Measurements from ENCODE around the gene ZCCHC14.

The ZCCHC14 gene

GRCh38 chr16:87466975-87467501 is 25.8 kb downstream of the ZCCHC14 start:
- Mint-ChIP-seq H3K27me3 (no peaks in the 10 kb centered on the region), H3K36me3 (ENCODE audit: low read depth) (peaks cover 4% of the 10 kb centered on the region), H3K27ac (no peak overlapping the region), H3K4me3 (no peak overlapping the region), H3K4me1 (ENCODE audit: low read depth) (peaks cover 60% of the 10 kb centered on the region), H3K9me3 (no peaks in the 10 kb centered on the region)
- no peak for DNase-seq

- peaks cover 59% of the 10 kb centered on the region for H3K4me1 Mint-ChIP-seq (ENCODE audit: low read depth)
- H3K9me3 Mint-ChIP-seq: no peaks in the 10 kb centered on the region
- H3K27me3 Mint-ChIP-seq: no peaks in the 10 kb centered on the region
- H3K27ac Mint-ChIP-seq: no peak overlapping the region
- peaks cover 4% of the 10 kb centered on the region for H3K36me3 Mint-ChIP-seq (ENCODE audit: low read depth)
- H3K4me3 Mint-ChIP-seq: no peak overlapping the region
- no peak for DNase-seq
Observed at GRCh38 chr16:87465879-87466278, 26.9 kb downstream of the ZCCHC14 start.

- H3K9me3 Mint-ChIP-seq: no peaks in the 10 kb centered on the region
- peak overlapping the region; percentile 68 for H3K4me3 Mint-ChIP-seq
- DNase-seq: no peak
- H3K4me1 Mint-ChIP-seq (ENCODE audit: low read depth): peaks cover 59% of the 10 kb centered on the region
- peak overlapping the region; percentile 96 for H3K27ac Mint-ChIP-seq
- H3K27me3 Mint-ChIP-seq: no peaks in the 10 kb centered on the region
- peaks cover 5% of the 10 kb centered on the region for H3K36me3 Mint-ChIP-seq (ENCODE audit: low read depth)
Observed at GRCh38 chr16:87465306-87465705, 27.5 kb downstream of the ZCCHC14 start.

- Mint-ChIP-seq H3K27ac (peak overlapping the region; percentile 96), H3K36me3 (ENCODE audit: low read depth) (peaks cover 9% of the 10 kb centered on the region), H3K4me1 (ENCODE audit: low read depth) (peaks cover 58% of the 10 kb centered on the region), H3K9me3 (no peaks in the 10 kb centered on the region), H3K4me3 (peak overlapping the region; percentile 68), H3K27me3 (no peaks in the 10 kb centered on the region)
- peak; percentile 57 for DNase-seq
Observed at GRCh38 chr16:87464691-87465300, 28.0 kb downstream of the ZCCHC14 start.

- Mint-ChIP-seq H3K9me3 (no peaks in the 10 kb centered on the region), H3K36me3 (ENCODE audit: low read depth) (peaks cover 15% of the 10 kb centered on the region), H3K27me3 (no peaks in the 10 kb centered on the region), H3K27ac (peak overlapping the region; percentile 96), H3K4me1 (ENCODE audit: low read depth) (peaks cover 57% of the 10 kb centered on the region), H3K4me3 (peak overlapping the region; percentile 68)
- peak; percentile 57 for DNase-seq
Observed at GRCh38 chr16:87463722-87464690, 28.8 kb downstream of the ZCCHC14 start.

GRCh38 chr16:87461466-87461991 is 31.3 kb downstream of the ZCCHC14 start:
- Mint-ChIP-seq H3K36me3 (ENCODE audit: low read depth) (peaks cover 38% of the 10 kb centered on the region), H3K4me3 (no peak overlapping the region), H3K4me1 (ENCODE audit: low read depth) (peaks cover 73% of the 10 kb centered on the region), H3K9me3 (no peaks in the 10 kb centered on the region), H3K27me3 (no peaks in the 10 kb centered on the region), H3K27ac (no peak overlapping the region)
- no peak for DNase-seq

GRCh38 chr16:87460936-87461335 is 31.9 kb downstream of the ZCCHC14 start:
- DNase-seq: no peak
- Mint-ChIP-seq H3K27ac (peak overlapping the region; percentile 20), H3K4me3 (no peak overlapping the region), H3K4me1 (ENCODE audit: low read depth) (peaks cover 68% of the 10 kb centered on the region), H3K36me3 (ENCODE audit: low read depth) (peaks cover 39% of the 10 kb centered on the region), H3K9me3 (no peaks in the 10 kb centered on the region), H3K27me3 (no peaks in the 10 kb centered on the region)

- Mint-ChIP-seq H3K27me3 (no peaks in the 10 kb centered on the region), H3K4me1 (ENCODE audit: low read depth) (peaks cover 63% of the 10 kb centered on the region), H3K27ac (no peak overlapping the region), H3K36me3 (ENCODE audit: low read depth) (peaks cover 48% of the 10 kb centered on the region), H3K9me3 (no peaks in the 10 kb centered on the region), H3K4me3 (no peak overlapping the region)
- DNase-seq: no peak
Observed at GRCh38 chr16:87459833-87460232, 33.0 kb downstream of the ZCCHC14 start.

- peaks cover 55% of the 10 kb centered on the region for H3K4me1 Mint-ChIP-seq (ENCODE audit: low read depth)
- H3K4me3 Mint-ChIP-seq: no peak overlapping the region
- no peak overlapping the region for H3K27ac Mint-ChIP-seq
- DNase-seq: no peak
- peaks cover 56% of the 10 kb centered on the region for H3K36me3 Mint-ChIP-seq (ENCODE audit: low read depth)
- H3K9me3 Mint-ChIP-seq: no peaks in the 10 kb centered on the region
- H3K27me3 Mint-ChIP-seq: no peaks in the 10 kb centered on the region
Observed at GRCh38 chr16:87459027-87459426, 33.8 kb downstream of the ZCCHC14 start.

- H3K9me3 Mint-ChIP-seq: no peaks in the 10 kb centered on the region
- DNase-seq: no peak
- peaks cover 61% of the 10 kb centered on the region for H3K36me3 Mint-ChIP-seq (ENCODE audit: low read depth)
- no peak overlapping the region for H3K4me3 Mint-ChIP-seq
- H3K27ac Mint-ChIP-seq: peak overlapping the region; percentile 91
- peaks cover 49% of the 10 kb centered on the region for H3K4me1 Mint-ChIP-seq (ENCODE audit: low read depth)
- H3K27me3 Mint-ChIP-seq: no peaks in the 10 kb centered on the region
Observed at GRCh38 chr16:87458424-87458915, 34.4 kb downstream of the ZCCHC14 start.

GRCh38 chr16:87457709-87458423 is 35.0 kb downstream of the ZCCHC14 start:
- peaks cover 67% of the 10 kb centered on the region for H3K36me3 Mint-ChIP-seq (ENCODE audit: low read depth)

GRCh38 chr16:87457061-87457611 is 35.7 kb downstream of the ZCCHC14 start:
- H3K27ac Mint-ChIP-seq: peak overlapping the region; percentile 91
- H3K36me3 Mint-ChIP-seq (ENCODE audit: low read depth): peaks cover 75% of the 10 kb centered on the region
- peak overlapping the region; percentile 30 for H3K4me3 Mint-ChIP-seq
- H3K4me1 Mint-ChIP-seq (ENCODE audit: low read depth): peaks cover 43% of the 10 kb centered on the region
- no peak for DNase-seq
- H3K27me3 Mint-ChIP-seq: no peaks in the 10 kb centered on the region
- H3K9me3 Mint-ChIP-seq: no peaks in the 10 kb centered on the region

More at GRCh38 chr16:87457709-87458423, 35.0 kb downstream of the ZCCHC14 start:
- peak overlapping the region; percentile 30 for H3K4me3 Mint-ChIP-seq
- no peaks in the 10 kb centered on the region for H3K9me3 Mint-ChIP-seq
- H3K4me1 Mint-ChIP-seq (ENCODE audit: low read depth): peaks cover 45% of the 10 kb centered on the region
- no peaks in the 10 kb centered on the region for H3K27me3 Mint-ChIP-seq
- peak; percentile 53 for DNase-seq
- peak overlapping the region; percentile 91 for H3K27ac Mint-ChIP-seq

- H3K4me1 Mint-ChIP-seq (ENCODE audit: low read depth): peaks cover 31% of the 10 kb centered on the region
- peaks cover 73% of the 10 kb centered on the region for H3K36me3 Mint-ChIP-seq (ENCODE audit: low read depth)
- no peak overlapping the region for H3K27ac Mint-ChIP-seq
- H3K4me3 Mint-ChIP-seq: no peak overlapping the region
- no peaks in the 10 kb centered on the region for H3K9me3 Mint-ChIP-seq
- DNase-seq: no peak
- H3K27me3 Mint-ChIP-seq: no peaks in the 10 kb centered on the region
Observed at GRCh38 chr16:87454391-87454790, 38.4 kb downstream of the ZCCHC14 start.

GRCh38 chr16:87453326-87453725 is 39.5 kb downstream of the ZCCHC14 start:
- DNase-seq: no peak
- Mint-ChIP-seq H3K4me3 (no peak overlapping the region), H3K36me3 (ENCODE audit: low read depth) (peaks cover 74% of the 10 kb centered on the region), H3K4me1 (ENCODE audit: low read depth) (peaks cover 23% of the 10 kb centered on the region), H3K27ac (no peak overlapping the region), H3K27me3 (no peaks in the 10 kb centered on the region), H3K9me3 (no peaks in the 10 kb centered on the region)

Data from activated T-cell treated with anti-CD3 and anti-CD28 coated beads, Interleukin-2, amount 50 U/mL, for 24 hours (primary cell).